Gastroesophageal sphincter (tissue), 3 donors: ENCODE measurements around the gene CDYL.

Source experiments
- POLR2AphosphoS5 ChIP-seq: sonication (generic); formaldehyde crosslinking; IDR thresholded peaks from one replicate; pipeline ENCODE4 v1.6.1; 2017; ENCODE audit warnings: antibody characterized with exemption
- TF ChIP-seq, protein P1 (sequence below), 4 experiments: fragments of 200-600 bp in 2 of 4; fragments of 450-650 bp in 2 of 4; sonication (generic) in 1 of 4; IDR thresholded peaks; one replicate each; pipeline ENCODE4 v1.5.1; 2017 to 2019; ENCODE audit warnings: antibody characterized with exemption in 4 of 4, mild to moderate bottlenecking in 2 of 4, moderate library complexity in 2 of 4

DNA sequence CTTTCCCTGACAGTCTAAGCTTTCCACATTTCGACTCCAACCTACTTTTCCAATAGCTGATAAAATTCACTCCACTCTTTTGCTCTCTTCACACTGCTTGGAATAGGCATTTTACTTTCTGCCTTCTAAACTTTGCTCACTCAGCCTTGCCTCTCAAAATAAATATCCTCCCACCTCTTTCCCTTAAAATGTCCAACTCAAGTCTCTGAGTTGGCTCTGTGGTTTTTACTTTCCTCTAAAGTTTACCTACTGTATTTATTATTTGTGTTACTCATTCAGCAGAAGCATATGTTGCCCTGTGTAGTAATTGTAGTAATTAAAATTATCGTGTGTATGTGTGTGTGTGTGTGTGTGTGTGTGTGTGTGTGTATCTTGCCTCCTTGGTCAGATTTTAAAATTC lies 20.0 kb upstream of the CDYL start:
- TF ChIP-seq, protein P1, sequence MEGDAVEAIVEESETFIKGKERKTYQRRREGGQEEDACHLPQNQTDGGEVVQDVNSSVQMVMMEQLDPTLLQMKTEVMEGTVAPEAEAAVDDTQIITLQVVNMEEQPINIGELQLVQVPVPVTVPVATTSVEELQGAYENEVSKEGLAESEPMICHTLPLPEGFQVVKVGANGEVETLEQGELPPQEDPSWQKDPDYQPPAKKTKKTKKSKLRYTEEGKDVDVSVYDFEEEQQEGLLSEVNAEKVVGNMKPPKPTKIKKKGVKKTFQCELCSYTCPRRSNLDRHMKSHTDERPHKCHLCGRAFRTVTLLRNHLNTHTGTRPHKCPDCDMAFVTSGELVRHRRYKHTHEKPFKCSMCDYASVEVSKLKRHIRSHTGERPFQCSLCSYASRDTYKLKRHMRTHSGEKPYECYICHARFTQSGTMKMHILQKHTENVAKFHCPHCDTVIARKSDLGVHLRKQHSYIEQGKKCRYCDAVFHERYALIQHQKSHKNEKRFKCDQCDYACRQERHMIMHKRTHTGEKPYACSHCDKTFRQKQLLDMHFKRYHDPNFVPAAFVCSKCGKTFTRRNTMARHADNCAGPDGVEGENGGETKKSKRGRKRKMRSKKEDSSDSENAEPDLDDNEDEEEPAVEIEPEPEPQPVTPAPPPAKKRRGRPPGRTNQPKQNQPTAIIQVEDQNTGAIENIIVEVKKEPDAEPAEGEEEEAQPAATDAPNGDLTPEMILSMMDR (IDR thresholded peaks at IDR 0.05) = no peak
- TF ChIP-seq POLR2AphosphoS5 = no peak
